H9 (cell line): ENCODE results near the gene SMAD3. TPM values are rescaled to one million over a fixed set of nuclear protein-coding genes. Genes with fewer than 3 reads are reported as not detected.

ENCODE experiments used
- DNase-seq: peaks from one replicate; pipeline ENCODE4 v3.0.0-alpha.2; 2017
- H2AFZ ChIP-seq: one replicate; pipeline ENCODE4 v1.6.1; 2013; ENCODE audit warnings: mild to moderate bottlenecking, low read length, control low read depth, moderate library complexity
- H2AK5ac ChIP-seq: 2 replicates; pipeline ENCODE4 v1.6.1; 2013; ENCODE audit warnings: low read length, control low read depth, mixed read lengths; ENCODE audit not compliant: insufficient read length
- H2BK120ac ChIP-seq: one replicate; pipeline ENCODE4 v1.6.1; 2013; ENCODE audit warnings: low read depth, mild to moderate bottlenecking, low read length, control low read depth, inconsistent platforms; ENCODE audit not compliant: poor library complexity, severe bottlenecking
- H2BK12ac ChIP-seq: 2 replicates; pipeline ENCODE4 v1.6.1; 2013; ENCODE audit warnings: low read length, control low read depth, mixed read lengths, low read depth; ENCODE audit not compliant: insufficient read length
- H2BK15ac ChIP-seq: 2 replicates; pipeline ENCODE4 v1.6.1; 2013; ENCODE audit warnings: low read depth, low read length, control low read depth
- H2BK20ac ChIP-seq: one replicate; pipeline ENCODE4 v1.6.1; 2013; ENCODE audit warnings: low read depth, mild to moderate bottlenecking, low read length, control low read depth, inconsistent platforms; ENCODE audit not compliant: poor library complexity, severe bottlenecking
- H2BK5ac ChIP-seq: 2 replicates; pipeline ENCODE4 v1.6.1; 2013; ENCODE audit warnings: low read length, control low read depth, mixed read lengths; ENCODE audit not compliant: insufficient read length
- H3K14ac ChIP-seq: 2 replicates; pipeline ENCODE4 v1.6.1; 2013; ENCODE audit warnings: low read length, control low read depth; ENCODE audit not compliant: insufficient read depth
- H3K18ac ChIP-seq: 2 replicates; pipeline ENCODE4 v1.6.1; 2013; ENCODE audit warnings: low read depth, mild to moderate bottlenecking, mixed read lengths, low read length, control low read depth; ENCODE audit not compliant: insufficient read length
- H3K23ac ChIP-seq: 2 replicates; pipeline ENCODE4 v1.6.1; 2013; ENCODE audit warnings: low read length, control low read depth, mixed read lengths, low read depth; ENCODE audit not compliant: insufficient read length
- H3K23me2 ChIP-seq: 2 replicates; pipeline ENCODE4 v1.6.1; 2013; ENCODE audit warnings: low read depth, mild to moderate bottlenecking, mixed read lengths, low read length, control low read depth; ENCODE audit not compliant: insufficient read length, poor library complexity, severe bottlenecking
- H3K27ac ChIP-seq: 2 replicates; pipeline ENCODE4 v1.5.1; 2013; ENCODE audit warnings: low read length, control low read depth, mixed read lengths, low read depth; ENCODE audit not compliant: insufficient read length
- H3K27me3 ChIP-seq: 2 replicates; pipeline ENCODE4 v1.6.1; 2013; ENCODE audit warnings: low read length, control low read depth, inconsistent platforms; ENCODE audit not compliant: insufficient read depth
- H3K4ac ChIP-seq: 2 replicates; pipeline ENCODE4 v1.6.1; 2013; ENCODE audit warnings: low read depth, mild to moderate bottlenecking, control low read depth, inconsistent platforms, low read length, moderate library complexity
- H3K4me1 ChIP-seq: 2 replicates; pipeline ENCODE4 v1.6.1; 2013; ENCODE audit warnings: low read length, control low read depth, inconsistent platforms; ENCODE audit not compliant: insufficient read depth
- H3K4me2 ChIP-seq: 2 replicates; pipeline ENCODE4 v1.6.1; 2013; ENCODE audit warnings: low read length, control low read depth, mixed read lengths; ENCODE audit not compliant: insufficient read length, insufficient read depth
- H3K56ac ChIP-seq: 2 replicates; pipeline ENCODE4 v1.6.1; 2013; ENCODE audit warnings: low read depth, mild to moderate bottlenecking, mixed read lengths, low read length, control low read depth; ENCODE audit not compliant: insufficient read length
- H3K79me1 ChIP-seq: 2 replicates; pipeline ENCODE4 v1.6.1; 2013; ENCODE audit warnings: low read depth, mild to moderate bottlenecking, moderate library complexity, low read length, control low read depth, inconsistent platforms; ENCODE audit not compliant: insufficient read depth, poor library complexity, severe bottlenecking
- H3K79me2 ChIP-seq: 2 replicates; pipeline ENCODE4 v1.6.1; 2013; ENCODE audit warnings: low read length, control low read depth, inconsistent platforms; ENCODE audit not compliant: insufficient read depth
- H3K9ac ChIP-seq: 2 replicates; pipeline ENCODE4 v1.6.1; 2013; ENCODE audit warnings: low read length, control low read depth, mixed read lengths; ENCODE audit not compliant: insufficient read length; ENCODE audit errors: extremely low read depth
- H3K9me3 ChIP-seq: one replicate; pipeline ENCODE4 v1.6.1; 2013; ENCODE audit warnings: low read depth, low read length, inconsistent platforms; ENCODE audit not compliant: control insufficient read depth
- H3T11ph ChIP-seq: one replicate; pipeline ENCODE4 v1.6.1; 2013; ENCODE audit warnings: mild to moderate bottlenecking, low read length, control low read depth, inconsistent platforms
- H4K20me1 ChIP-seq: one replicate; pipeline ENCODE4 v1.6.1; 2013; ENCODE audit not compliant: control insufficient read depth, insufficient read length, insufficient read depth
- H4K5ac ChIP-seq: 2 replicates; pipeline ENCODE4 v1.6.1; 2013; ENCODE audit warnings: low read depth, mild to moderate bottlenecking, mixed read lengths, low read length, control low read depth; ENCODE audit not compliant: insufficient read length
- H4K8ac ChIP-seq: replicated peaks from 2 replicates; pipeline ENCODE4 v1.6.1; 2013; ENCODE audit warnings: low read length, control low read depth, mixed read lengths, low read depth; ENCODE audit not compliant: insufficient read length
- H4K91ac ChIP-seq: 2 replicates; pipeline ENCODE4 v1.6.1; 2013; ENCODE audit warnings: low read depth, mild to moderate bottlenecking, moderate library complexity, mixed read lengths, low read length, control low read depth; ENCODE audit not compliant: insufficient read length
- H3K27ac Mint-ChIP-seq, 3 experiments: 2 replicates in 2 of 3; 3 replicates in 1 of 3; pipeline ENCODE4 v1.8.0; 2020 to 2021; ENCODE audit warnings: mixed read lengths in 3 of 3, mild to moderate bottlenecking in 1 of 3, moderate library complexity in 1 of 3
- H3K27me3 Mint-ChIP-seq: 2 replicates; pipeline ENCODE4 v1.8.0; 2021; ENCODE audit warnings: low read depth, mild to moderate bottlenecking, moderate library complexity, mixed read lengths
- H3K36me3 Mint-ChIP-seq, 3 experiments: 2 replicates in 2 of 3; 3 replicates in 1 of 3; pipeline ENCODE4 v1.8.0; 2020 to 2021; ENCODE audit warnings: low read depth in 3 of 3, mixed read lengths in 3 of 3; ENCODE audit not compliant: insufficient read depth in 1 of 3
- H3K4me1 Mint-ChIP-seq, 2 experiments: 2 replicates each; pipeline ENCODE4 v1.8.0; 2020; ENCODE audit warnings: mixed read lengths in 2 of 2
- H3K4me3 Mint-ChIP-seq, 2 experiments: 2 replicates in 1 of 2; 3 replicates in 1 of 2; pipeline ENCODE4 v1.8.0; 2020 to 2021; ENCODE audit warnings: mild to moderate bottlenecking in 2 of 2, mixed read lengths in 2 of 2, moderate library complexity in 1 of 2
- H3K9me3 Mint-ChIP-seq, 2 experiments: 2 replicates in 1 of 2; 3 replicates in 1 of 2; pipeline ENCODE4 v1.8.0; 2020; ENCODE audit warnings: mild to moderate bottlenecking in 2 of 2, mixed read lengths in 2 of 2, moderate library complexity in 1 of 2
- CTCF ChIP-seq: fragments of 200-600 bp; sonication (generic); conservative IDR thresholded peaks from 3 replicates; pipeline ENCODE4 v1.8.0; 2021; ENCODE audit warnings: antibody characterized with exemption, mild to moderate bottlenecking
- WGBS: extraction: QIAGEN DNeasy Blood & Tissue Kit; methylation state at CpG from one replicate; pipeline ENCODE4 v1.1.7; 2013; ENCODE audit warnings: missing lambda C conversion rate, low lambda C conversion rate, mixed read lengths; ENCODE audit not compliant: insufficient read length; ENCODE audit errors: extremely low coverage; 5-methylcytosine and 5-hydroxymethylcytosine counted together
- total RNA-seq: library from RNA; stranded (reverse); gene quantifications from 2 replicates; pipeline ENCODE4 v1.2.1, GENCODE V29; 2021

Gene SMAD3
- total RNA-seq, 1 experiment from 2014 or later = 26.7 TPM

GRCh38 chr15:67061811-67062368, 3.5 kb upstream of the SMAD3 start:
- no peak for TF ChIP-seq CTCF
- H3K23ac ChIP-seq = no peak overlapping the region
- no peak overlapping the region for H2BK120ac ChIP-seq
- H2AFZ ChIP-seq = no peak overlapping the region
- no peak overlapping the region for H2BK5ac ChIP-seq
- H4K91ac ChIP-seq = no peak overlapping the region
- no peaks in the 10 kb centered on the region for H3K79me2 ChIP-seq
- no peak overlapping the region for H3K4ac ChIP-seq
- no peak overlapping the region for H3T11ph ChIP-seq
- H3K9me3 Mint-ChIP-seq = no peaks in the 10 kb centered on the region; a peak in 1 of 5 replicates
- no peak overlapping the region for H3K18ac ChIP-seq
- no peak overlapping the region for H2AK5ac ChIP-seq
- DNase-seq = no peak
- peaks cover 18% of the 10 kb centered on the region for H3K23me2 ChIP-seq
- peaks cover 25 to 26% of the 10 kb centered on the region in 2 experiments for H3K4me1 Mint-ChIP-seq
- H3K36me3 Mint-ChIP-seq = no peaks in the 10 kb centered on the region; a peak in 1 of 7 replicates
- H3K27me3 ChIP-seq = peaks cover 18% of the 10 kb centered on the region; the same call in 1 of the 2 replicates
- H3K27ac Mint-ChIP-seq = no peak overlapping the region
- no peak overlapping the region for H2BK15ac ChIP-seq
- peaks cover 5% of the 10 kb centered on the region; the same call in 1 of the 2 replicates for H3K4me1 ChIP-seq
- no peak overlapping the region for H3K14ac ChIP-seq
- no peak overlapping the region for H2BK20ac ChIP-seq
- H3K4me3 Mint-ChIP-seq = no peak overlapping the region
- H4K5ac ChIP-seq = no peak overlapping the region
- peaks cover 35% of the 10 kb centered on the region for H3K27me3 Mint-ChIP-seq
- no peaks in the 10 kb centered on the region for H3K9me3 ChIP-seq
- H3K4me2 ChIP-seq = no peak overlapping the region
- no peak overlapping the region for H4K8ac ChIP-seq
- no peaks in the 10 kb centered on the region for H3K79me1 ChIP-seq
- H3K56ac ChIP-seq = no peak overlapping the region
- H4K20me1 ChIP-seq = peaks cover 2% of the 10 kb centered on the region
- no CpG with 5 or more reads among the region's 3 CpGs for WGBS
- no peak overlapping the region for H3K9ac ChIP-seq
- no peak overlapping the region for H3K27ac ChIP-seq
- no peak overlapping the region for H2BK12ac ChIP-seq
